Measurements from ENCODE around the gene MMP24.
"Not testable (repeated sequence)": the region's sequence is repeated elsewhere in the genome, so short reads cannot be mapped to it uniquely, and the experiment has no call there.

Gene MMP24

GRCh38 chr20:35257175-35257909, 30.9 kb downstream of the MMP24 start:
- DNase-seq (ENCODE audit: low read depth): no peak
- no peak for TF ChIP-seq CTCF (IDR thresholded peaks at IDR 0.05; ENCODE audit: low read depth, low read length, missing control alignments)
- no peak overlapping the region for H3K4me3 ChIP-seq (ENCODE audit: low read depth, low read length)

- H3K4me3 ChIP-seq (ENCODE audit: low read depth, low read length): no peak overlapping the region
- no peak for DNase-seq (ENCODE audit: low read depth)
These were observed 33.9 kb downstream of the MMP24 start for GRCh38 chr20:35260426-35260825.

GRCh38 chr20:35262321-35262720, 35.8 kb downstream of the MMP24 start:
- not testable (repeated sequence) for H3K4me3 ChIP-seq (ENCODE audit: low read depth, low read length); DNase-seq (ENCODE audit: low read depth)

More at GRCh38 chr20:35260426-35260825, 33.9 kb downstream of the MMP24 start:
- no peak for TF ChIP-seq CTCF (IDR thresholded peaks at IDR 0.05; ENCODE audit: low read depth, low read length, missing control alignments)

- DNase-seq (ENCODE audit: low read depth); H3K4me3 ChIP-seq (ENCODE audit: low read depth, low read length): not testable (repeated sequence)
These were observed 36.4 kb downstream of the MMP24 start for GRCh38 chr20:35262731-35263531.

- no peak for DNase-seq (ENCODE audit: low read depth)
- H3K4me3 ChIP-seq (ENCODE audit: low read depth, low read length): no peak overlapping the region
- TF ChIP-seq CTCF (IDR thresholded peaks at IDR 0.05; ENCODE audit: low read depth, low read length, missing control alignments): no peak
These were observed 37.2 kb downstream of the MMP24 start for GRCh38 chr20:35263532-35264341.

GRCh38 chr20:35264755-35265154, 38.3 kb downstream of the MMP24 start:
- H3K4me3 ChIP-seq (ENCODE audit: low read depth, low read length): no peak overlapping the region
- no peak for TF ChIP-seq CTCF (IDR thresholded peaks at IDR 0.05; ENCODE audit: low read depth, low read length, missing control alignments)
- DNase-seq (ENCODE audit: low read depth): no peak

GRCh38 chr20:35267092-35267491, 40.6 kb downstream of the MMP24 start:
- DNase-seq (ENCODE audit: low read depth): no peak
- no peak for TF ChIP-seq CTCF (IDR thresholded peaks at IDR 0.05; ENCODE audit: low read depth, low read length, missing control alignments)

More at GRCh38 chr20:35267092-35267491, 40.6 kb downstream of the MMP24 start:
- H3K4me3 ChIP-seq (ENCODE audit: low read depth, low read length): no peak overlapping the region
